SIG-M5 treated with dmso at 0.1 percent for 504 hours (cell line): Measurements from ENCODE around the gene CLTRN.

Experiments used
- DNase-seq: peaks from one replicate; lab custom pipeline; 2025; ENCODE audit not compliant: unreplicated experiment; lab: John Stamatoyannopoulos, UW

The CLTRN gene

DNA sequence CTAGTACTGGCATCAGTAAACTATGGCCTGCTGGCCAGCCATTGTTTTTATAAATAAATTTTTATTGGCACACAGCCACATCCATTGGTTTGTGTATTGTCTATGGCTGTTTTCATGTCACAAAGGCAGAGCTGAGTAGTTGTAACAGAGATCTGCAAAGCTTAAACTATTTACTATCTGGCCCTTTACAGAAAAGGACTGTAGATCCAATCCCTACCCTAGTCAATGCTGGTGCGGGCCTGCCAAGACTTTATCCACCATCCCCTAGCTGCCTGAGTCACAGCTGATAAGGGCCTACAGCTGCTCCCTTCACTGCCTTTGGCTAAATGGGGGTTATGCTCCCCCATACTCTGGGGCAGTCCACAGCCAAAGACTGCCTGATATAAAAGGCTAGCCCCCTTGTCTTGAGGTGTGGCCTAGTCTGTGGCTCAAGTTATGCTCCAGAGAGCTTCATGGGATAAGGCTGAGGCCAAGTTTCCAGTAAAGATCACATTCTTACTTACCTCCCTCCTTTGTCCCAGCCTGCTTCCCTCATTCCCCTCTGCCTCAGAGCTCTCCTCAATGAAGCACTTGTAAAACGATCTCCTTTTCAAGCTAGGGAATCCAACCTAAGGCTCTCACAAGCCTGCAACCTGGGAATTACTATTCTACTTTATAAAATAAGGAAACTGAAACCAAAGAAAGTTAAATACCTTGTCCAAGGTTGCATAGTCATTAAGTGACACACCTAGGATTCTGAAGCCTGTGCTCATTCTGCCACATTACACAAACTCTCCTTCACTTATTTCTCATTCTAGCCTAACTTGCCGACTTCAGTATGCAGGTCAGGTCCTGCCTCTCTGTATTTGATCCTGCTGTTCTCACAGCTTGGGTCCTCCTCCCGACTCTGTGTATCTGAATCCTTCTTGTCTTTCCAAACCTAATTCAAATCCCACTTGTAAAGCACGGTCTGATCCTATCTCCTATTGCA, 84.5 kb downstream of the CLTRN start:
- no peak for DNase-seq
